Hematopoietic multipotent progenitor cell treated with erythropoietin and hydrocortisone succinate and interleukin-3 and kit ligand, for 15 days (in vitro differentiated cells): ENCODE data around the gene MMP2.

Experiments used
- DNase-seq: peaks from one replicate; pipeline ENCODE4 v3.0.0-alpha.2; 2015; ENCODE audit warnings: low spot score

MMP2 gene

DNA sequence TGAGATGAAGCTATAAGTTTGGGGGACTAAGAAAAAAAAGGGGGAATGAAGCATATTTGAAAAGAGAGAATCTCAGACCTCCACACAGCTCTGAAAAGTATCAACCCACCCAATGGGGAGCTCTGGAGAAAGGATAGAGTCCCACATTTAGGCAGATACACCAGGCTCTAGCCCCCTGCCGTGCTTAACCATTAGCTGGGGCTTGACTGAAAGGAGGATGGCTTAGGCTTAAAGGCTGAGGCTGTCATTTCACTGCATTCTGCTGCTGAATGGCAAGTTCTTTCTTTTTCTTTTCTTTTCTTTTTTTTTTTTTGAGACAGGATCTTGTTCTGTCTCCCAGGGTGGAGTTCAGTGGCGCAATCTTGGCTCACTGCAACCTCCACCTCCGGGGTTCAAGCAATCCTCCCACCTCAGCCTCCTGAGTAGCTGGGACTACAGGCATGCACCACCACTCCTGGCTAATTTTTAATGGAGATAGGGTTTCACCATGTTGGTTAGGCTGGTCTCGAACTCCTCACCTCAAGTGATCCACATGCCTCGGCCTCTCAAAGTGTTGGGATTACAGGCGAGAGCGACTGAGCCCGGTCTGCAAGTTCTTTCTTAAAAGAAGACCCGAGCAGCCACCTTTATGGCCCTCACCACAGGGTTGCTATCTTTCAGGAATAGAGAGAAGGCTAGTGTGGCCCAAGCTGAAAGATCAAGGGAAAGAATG lies 9.0 kb upstream of the MMP2 start:
- no peak for DNase-seq

GRCh38 chr16:55470533-55471371 lies 8.2 kb upstream of the MMP2 start:
- DNase-seq, result no peak

DNA sequence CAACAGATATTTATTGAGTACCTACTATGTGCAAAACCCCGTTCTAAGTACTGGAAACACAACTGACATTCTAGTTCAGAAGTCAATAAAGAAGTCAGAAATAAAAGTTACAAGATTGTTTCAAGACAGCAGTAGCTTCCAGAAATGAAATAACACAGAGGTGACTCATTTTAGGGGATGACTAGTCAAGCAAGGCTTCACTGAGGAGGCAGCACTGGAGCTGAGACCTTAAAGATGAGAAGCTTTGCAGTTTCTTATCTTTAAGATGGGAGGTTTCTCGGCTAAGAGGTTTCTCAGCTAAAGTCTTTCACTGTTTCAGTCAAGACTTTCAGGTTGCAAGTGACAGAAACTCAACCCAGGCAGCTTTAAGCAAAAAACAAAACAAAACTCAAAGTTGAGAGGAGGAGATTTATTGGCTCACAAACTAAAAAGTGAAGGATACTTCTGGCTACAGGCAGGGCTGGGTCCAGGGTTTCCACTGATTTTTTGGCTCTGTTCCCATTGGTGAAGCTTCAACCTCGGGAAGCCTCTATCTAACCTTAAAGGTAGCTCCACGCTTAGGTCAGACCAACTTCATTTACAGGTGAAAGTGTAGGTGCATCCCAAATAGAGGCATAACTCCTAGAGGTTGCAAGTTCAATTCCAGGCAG lies 7.4 kb upstream of the MMP2 start:
- no peak for DNase-seq

DNA sequence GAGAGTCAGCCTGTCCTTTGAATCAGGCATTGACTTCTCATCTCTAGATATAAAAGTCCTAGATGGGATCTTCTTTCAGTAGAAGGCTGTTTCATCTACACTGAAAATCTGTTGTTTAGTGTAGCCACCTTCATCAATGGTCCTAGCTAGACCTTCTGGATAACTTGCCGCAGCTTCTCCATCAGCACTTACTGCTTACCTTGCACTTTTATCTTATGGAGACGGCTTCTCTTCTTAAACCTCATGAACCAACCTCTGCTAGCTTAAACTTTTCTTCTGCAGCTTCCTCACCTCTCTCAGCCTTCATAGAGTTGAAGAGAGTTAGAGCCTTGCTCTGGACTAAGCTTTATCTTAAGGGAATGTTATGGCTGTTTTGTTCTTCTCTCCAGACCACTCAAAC lies 5.4 kb upstream of the MMP2 start:
- DNase-seq, result no peak

DNA sequence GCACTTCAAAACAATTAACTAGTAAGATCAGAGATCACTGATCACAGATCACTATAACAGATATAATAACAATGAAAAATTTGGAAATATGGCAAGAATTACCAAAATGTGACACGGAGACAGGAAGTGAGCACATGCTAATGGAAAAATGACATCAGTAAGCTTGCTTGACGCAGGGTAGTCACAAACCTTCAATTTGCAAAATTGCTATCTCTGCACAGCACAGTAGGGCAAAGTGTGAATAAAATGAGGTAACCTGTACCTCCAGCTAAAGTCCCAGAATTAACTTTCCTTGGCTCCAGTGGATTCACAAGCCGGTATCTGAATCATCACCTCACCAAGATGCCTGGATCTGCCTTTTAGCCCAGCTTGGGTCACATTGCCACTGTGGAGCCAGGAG lies 4.2 kb upstream of the MMP2 start:
- no peak for DNase-seq

DNA sequence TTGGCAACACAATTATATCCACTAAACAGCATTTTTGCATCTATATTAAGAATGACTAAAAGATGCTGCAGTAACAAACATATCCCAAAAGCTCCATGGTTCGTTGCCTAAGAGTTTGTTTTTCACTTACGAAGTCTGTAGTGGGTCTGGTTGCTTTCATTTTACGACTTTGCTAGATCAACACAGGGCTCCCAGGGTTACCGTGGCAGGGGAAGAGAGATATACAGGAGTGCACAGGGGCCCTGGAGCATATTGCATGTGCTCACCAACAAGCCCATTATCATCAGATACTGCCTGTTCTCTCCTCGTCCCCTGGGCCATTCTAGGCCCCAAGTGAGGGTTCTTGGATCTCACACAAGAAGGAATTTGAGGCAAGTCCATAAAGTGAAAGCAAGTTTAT lies 3.1 kb upstream of the MMP2 start:
- no peak for DNase-seq

DNA sequence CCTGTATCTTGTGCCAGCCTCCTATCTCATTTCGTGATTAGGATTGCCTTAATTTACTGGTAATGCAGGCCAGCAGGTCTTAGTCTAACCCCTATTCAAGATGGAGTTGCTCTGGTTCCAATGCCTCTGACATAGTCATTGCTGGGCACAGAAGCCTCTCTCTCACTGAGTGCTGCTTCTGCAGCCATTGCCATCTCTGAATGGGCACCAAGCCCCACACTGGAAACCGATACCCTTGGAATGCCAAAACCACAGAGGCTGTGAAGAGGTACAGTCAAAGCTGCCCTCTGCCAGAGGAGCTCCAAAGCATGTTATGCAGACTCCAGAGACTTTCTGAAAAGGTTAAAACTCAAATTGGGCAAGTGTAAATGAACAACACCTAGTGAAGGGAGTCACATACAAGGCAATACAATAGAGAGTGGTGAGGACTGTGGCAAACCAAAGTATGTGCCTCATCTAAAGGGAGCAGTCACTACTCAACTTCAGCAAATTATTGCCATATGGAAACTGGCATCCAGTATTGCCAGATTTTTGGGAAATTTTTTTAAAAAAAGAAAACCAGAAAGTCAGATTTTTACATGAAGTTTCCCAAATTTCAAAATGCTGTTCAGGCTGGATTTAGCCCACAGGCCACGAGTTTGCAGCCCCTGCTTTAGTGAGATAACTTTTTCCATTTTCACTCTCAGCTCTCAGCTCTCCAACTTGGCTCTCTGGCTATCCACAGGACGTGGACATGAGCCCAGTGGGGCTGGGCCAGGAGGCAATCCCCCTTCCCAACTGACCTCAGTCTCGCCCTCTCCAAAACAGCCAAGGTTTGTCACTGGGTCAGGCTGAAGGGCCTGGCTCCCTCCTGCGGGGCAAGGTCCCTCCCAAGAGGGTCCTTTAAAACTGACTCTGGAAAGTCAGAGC lies 2.1 kb upstream of the MMP2 start:
- no peak for DNase-seq

DNA sequence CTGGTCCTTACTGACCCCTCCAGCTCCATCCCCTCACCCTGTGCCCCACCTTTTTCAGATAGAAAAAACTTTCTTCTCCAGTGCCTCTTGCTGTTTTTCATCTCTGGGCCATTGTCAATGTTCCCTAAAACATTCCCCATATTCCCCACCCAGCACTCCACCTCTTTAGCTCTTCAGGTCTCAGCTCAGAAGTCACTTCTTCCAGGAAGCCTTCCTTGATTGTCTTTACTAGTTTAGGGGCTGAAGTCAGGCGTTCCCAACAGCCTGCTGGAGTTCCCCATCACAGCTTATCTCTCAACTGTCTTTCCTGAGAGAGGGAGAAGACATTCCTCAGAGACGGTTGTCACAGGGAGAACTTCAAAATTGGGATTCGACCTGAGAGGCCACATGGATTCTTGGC lies 1.3 kb upstream of the MMP2 start:
- DNase-seq, result no peak

GRCh38 chr16:55479430-55480140 lies 587 bp downstream of the MMP2 start:
- no peak for DNase-seq

- no peak for DNase-seq
These were observed 1.2 kb downstream of the MMP2 start for GRCh38 chr16:55480228-55480655.

DNA sequence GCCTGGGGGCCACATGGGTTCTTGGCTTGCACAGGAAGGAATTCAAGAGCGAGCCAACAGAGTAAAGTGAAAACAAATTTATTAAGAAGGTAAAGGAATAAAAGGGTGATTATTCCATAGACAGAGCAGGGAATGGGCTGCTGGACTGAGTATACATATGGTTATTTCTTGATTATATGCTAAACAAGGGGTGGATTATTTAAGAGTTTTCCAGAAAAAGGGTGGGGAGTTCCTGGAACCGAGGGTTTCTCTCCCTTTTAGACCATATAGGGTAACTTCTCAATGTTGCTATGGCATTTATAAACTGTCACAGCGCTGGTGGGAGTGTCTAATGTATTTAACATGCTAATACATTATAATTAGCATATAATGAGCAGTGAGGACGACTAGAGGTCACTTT lies 2.0 kb downstream of the MMP2 start:
- DNase-seq, result no peak

DNA sequence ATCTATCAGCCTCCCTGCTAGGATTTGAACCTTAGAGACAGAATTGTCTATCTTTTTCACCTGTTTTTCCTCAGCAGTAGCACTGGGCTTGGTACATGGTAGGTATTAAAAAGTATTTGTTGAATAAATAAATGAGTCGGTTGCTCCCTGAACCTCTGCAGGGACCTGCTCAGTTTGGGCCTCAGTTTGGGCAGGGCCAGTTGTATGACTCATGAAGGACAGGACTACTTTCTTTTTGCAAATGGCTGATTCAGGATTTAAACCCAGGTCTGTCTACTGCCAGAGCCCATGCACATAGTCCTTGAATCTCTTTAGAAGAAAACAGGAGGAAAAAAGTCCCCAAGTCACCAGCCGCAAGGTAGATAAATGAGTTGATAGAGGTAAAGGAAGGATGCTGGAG lies 3.1 kb downstream of the MMP2 start:
- no peak for DNase-seq

DNA sequence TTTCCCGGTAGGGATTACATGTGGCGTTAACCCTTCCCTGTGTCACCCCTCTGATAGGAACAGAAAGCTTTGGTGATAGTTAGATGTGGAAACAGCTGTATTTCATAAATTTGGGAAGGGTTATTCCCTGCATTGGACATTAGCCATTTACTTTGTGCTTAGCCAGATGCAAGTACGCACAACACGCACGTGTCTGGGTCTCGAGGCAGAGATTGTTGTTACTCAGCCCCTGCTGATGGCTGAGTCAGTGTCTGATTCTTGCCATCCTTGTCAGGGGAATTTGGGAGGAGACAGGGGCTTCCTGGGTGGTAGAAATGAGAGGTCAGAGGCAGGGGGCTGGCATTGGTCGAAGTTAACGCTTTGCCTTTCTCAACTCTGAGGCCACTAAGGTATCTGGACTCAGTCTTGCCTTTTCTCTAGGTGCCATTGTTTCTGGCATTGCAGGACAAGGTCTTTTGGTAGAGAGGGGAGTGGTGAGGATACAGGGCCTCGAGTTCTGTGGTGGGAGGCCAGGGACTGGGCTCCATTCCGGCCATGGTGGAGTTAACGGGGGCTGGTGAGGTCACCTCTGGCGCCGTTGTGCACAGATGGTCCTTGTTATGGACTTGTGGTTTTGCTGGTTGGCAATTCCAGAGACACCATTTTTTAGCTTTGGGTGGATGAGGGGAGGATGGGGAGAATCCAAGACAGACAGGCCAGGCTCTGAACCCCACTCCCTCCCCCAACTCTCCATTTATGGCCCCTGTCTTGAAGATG lies 8.2 kb downstream of the MMP2 start:
- DNase-seq, result no peak

DNA sequence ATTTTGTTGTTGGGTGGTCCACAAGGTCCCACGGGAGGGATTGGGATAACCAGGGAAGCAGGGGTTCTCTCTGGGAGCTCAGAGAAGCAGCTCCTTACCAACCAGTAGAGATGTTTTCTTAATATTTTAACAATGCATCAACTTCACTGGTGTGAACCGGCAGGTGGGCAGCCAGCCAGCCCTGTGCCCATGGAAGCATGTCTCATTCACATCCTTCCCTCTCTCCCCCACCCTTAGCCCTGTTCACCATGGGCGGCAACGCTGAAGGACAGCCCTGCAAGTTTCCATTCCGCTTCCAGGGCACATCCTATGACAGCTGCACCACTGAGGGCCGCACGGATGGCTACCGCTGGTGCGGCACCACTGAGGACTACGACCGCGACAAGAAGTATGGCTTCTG lies 9.3 kb downstream of the MMP2 start:
- no peak for DNase-seq

- DNase-seq, result no peak
These were observed 10.3 kb downstream of the MMP2 start for GRCh38 chr16:55489119-55489955.

GRCh38 chr16:55489956-55490265 lies 10.9 kb downstream of the MMP2 start:
- no peak for DNase-seq

DNA sequence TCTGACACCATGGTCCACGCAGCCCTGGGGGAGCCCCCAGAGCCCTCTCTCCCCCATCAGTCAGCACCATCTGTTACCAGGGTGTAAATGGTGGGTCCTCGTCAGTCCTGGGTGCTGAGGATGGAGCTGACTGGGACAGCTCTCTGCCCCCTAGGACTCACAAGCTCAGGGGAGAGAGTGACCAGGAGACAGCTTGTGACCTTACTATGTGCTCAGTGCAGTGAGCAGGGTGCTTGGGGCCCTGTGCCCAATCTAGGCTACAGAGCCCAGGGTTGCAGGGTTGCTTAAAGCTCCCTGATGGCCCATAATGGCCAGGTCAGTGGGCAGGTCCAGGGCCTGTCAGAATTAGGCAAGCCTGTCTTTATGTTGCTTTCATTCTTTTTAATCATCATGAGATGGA lies 11.3 kb downstream of the MMP2 start:
- no peak for DNase-seq

DNA sequence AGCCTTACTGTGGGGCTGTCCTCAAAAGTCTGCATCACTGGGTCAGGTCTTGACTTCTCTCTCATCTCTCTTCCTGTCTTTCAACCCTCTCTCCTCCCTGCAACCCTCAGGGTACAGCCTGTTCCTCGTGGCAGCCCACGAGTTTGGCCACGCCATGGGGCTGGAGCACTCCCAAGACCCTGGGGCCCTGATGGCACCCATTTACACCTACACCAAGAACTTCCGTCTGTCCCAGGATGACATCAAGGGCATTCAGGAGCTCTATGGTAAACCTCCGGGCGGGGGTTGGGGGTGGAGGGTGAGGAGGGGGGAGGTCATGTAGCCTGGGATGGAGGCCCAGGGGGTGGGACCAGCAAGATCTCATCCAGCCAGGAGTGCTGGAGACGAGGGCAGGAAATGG lies 12.7 kb downstream of the MMP2 start:
- no peak for DNase-seq

DNA sequence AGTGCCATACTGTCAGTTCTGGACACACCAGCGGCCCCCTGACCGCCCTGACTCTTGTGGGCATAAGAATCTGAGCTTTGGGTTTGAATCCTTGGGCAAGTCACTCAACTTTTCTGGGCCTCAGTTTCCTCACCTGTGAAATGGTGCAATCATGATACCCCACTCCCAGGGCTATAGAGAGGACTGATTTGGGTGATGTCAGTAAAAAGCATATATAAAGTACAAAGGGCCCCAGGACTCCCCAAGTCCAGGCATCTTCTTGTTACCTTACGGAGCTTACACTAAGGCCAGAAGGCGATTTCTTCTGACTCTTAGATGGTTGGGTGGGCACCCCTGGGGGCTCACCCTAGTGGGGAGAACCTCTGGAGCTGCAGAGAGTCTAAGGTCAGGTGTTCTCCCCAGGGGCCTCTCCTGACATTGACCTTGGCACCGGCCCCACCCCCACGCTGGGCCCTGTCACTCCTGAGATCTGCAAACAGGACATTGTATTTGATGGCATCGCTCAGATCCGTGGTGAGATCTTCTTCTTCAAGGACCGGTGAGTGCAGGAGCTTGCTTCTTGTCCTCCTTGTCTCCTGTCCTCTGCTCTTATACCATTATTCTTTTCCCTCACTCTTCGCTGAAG lies 13.9 kb downstream of the MMP2 start:
- no peak for DNase-seq
